T-helper 1 cell treated with Interleukin-12 subunit alpha and Interleukin-12 subunit beta and Interleukin-4 antibody, amounts not matched to agents 30 μg/mL and 1 μg/mL, for 36 hours (primary cell): ENCODE measurements around the gene MPRIP.

Experiments used
- H3K27ac Mint-ChIP-seq: one replicate; pipeline ENCODE4 v1.8.0; 2021; ENCODE audit warnings: mild to moderate bottlenecking, mixed read lengths
- H3K27me3 Mint-ChIP-seq: one replicate; pipeline ENCODE4 v1.8.0; 2021; ENCODE audit warnings: low read depth, mixed read lengths
- H3K36me3 Mint-ChIP-seq: one replicate; pipeline ENCODE4 v1.8.0; 2021; ENCODE audit warnings: low read depth, mixed read lengths
- H3K4me1 Mint-ChIP-seq: one replicate; pipeline ENCODE4 v1.8.0; 2021; ENCODE audit warnings: low read depth, mixed read lengths
- H3K4me3 Mint-ChIP-seq: one replicate; pipeline ENCODE4 v1.8.0; 2021; ENCODE audit warnings: mild to moderate bottlenecking, moderate library complexity, mixed read lengths
- H3K9me3 Mint-ChIP-seq: one replicate; pipeline ENCODE4 v1.8.0; 2021; ENCODE audit warnings: mixed read lengths

MPRIP gene

GRCh38 chr17:17114592-17115225, 72.5 kb downstream of the MPRIP start:
- no peak overlapping the region for H3K4me3 Mint-ChIP-seq
- H3K27me3 Mint-ChIP-seq, result no peaks in the 10 kb centered on the region
- peak overlapping the region; percentile 54 for H3K27ac Mint-ChIP-seq
- peaks cover 48% of the 10 kb centered on the region for H3K4me1 Mint-ChIP-seq
- H3K9me3 Mint-ChIP-seq, result no peaks in the 10 kb centered on the region
- peaks cover 1% of the 10 kb centered on the region for H3K36me3 Mint-ChIP-seq

GRCh38 chr17:17115620-17116019, 73.4 kb downstream of the MPRIP start:
- no peaks in the 10 kb centered on the region for H3K27me3 Mint-ChIP-seq
- H3K4me1 Mint-ChIP-seq, result peaks cover 48% of the 10 kb centered on the region
- peak overlapping the region; percentile 64 for H3K27ac Mint-ChIP-seq

GRCh38 chr17:17116406-17116805, 74.1 kb downstream of the MPRIP start:
- Mint-ChIP-seq H3K36me3 (peaks cover 1% of the 10 kb centered on the region), H3K27ac (no peak overlapping the region), H3K27me3 (no peaks in the 10 kb centered on the region), H3K9me3 (no peaks in the 10 kb centered on the region), H3K4me3 (no peak overlapping the region), H3K4me1 (peaks cover 51% of the 10 kb centered on the region)

More at GRCh38 chr17:17115620-17116019, 73.4 kb downstream of the MPRIP start:
- H3K36me3 Mint-ChIP-seq, result peaks cover 1% of the 10 kb centered on the region
- no peak overlapping the region for H3K4me3 Mint-ChIP-seq
- no peaks in the 10 kb centered on the region for H3K9me3 Mint-ChIP-seq

- Mint-ChIP-seq H3K27me3 (no peaks in the 10 kb centered on the region), H3K4me3 (no peak overlapping the region), H3K9me3 (no peaks in the 10 kb centered on the region), H3K27ac (peak overlapping the region; percentile 31), H3K4me1 (peaks cover 59% of the 10 kb centered on the region), H3K36me3 (peaks cover 1% of the 10 kb centered on the region)
These were observed 75.7 kb downstream of the MPRIP start for GRCh38 chr17:17117923-17118322.

- no peaks in the 10 kb centered on the region for H3K9me3 Mint-ChIP-seq
- peaks cover 1% of the 10 kb centered on the region for H3K36me3 Mint-ChIP-seq
- H3K27ac Mint-ChIP-seq, result peak overlapping the region; percentile 91
- H3K27me3 Mint-ChIP-seq, result no peaks in the 10 kb centered on the region
- peaks cover 57% of the 10 kb centered on the region for H3K4me1 Mint-ChIP-seq
- no peak overlapping the region for H3K4me3 Mint-ChIP-seq
These were observed 76.1 kb downstream of the MPRIP start for GRCh38 chr17:17118399-17118798.

- Mint-ChIP-seq H3K4me3 (peak overlapping the region; percentile 52), H3K4me1 (peaks cover 57% of the 10 kb centered on the region), H3K27me3 (no peaks in the 10 kb centered on the region), H3K36me3 (peaks cover 4% of the 10 kb centered on the region), H3K9me3 (no peaks in the 10 kb centered on the region), H3K27ac (peak overlapping the region; percentile 91)
These were observed 76.8 kb downstream of the MPRIP start for GRCh38 chr17:17119106-17119505.

GRCh38 chr17:17119533-17119932, 77.3 kb downstream of the MPRIP start:
- Mint-ChIP-seq H3K4me3 (peak overlapping the region; percentile 52), H3K27me3 (no peaks in the 10 kb centered on the region), H3K9me3 (no peaks in the 10 kb centered on the region), H3K36me3 (peaks cover 4% of the 10 kb centered on the region), H3K27ac (peak overlapping the region; percentile 91), H3K4me1 (peaks cover 56% of the 10 kb centered on the region)

GRCh38 chr17:17120294-17120693, 78.0 kb downstream of the MPRIP start:
- Mint-ChIP-seq H3K9me3 (no peaks in the 10 kb centered on the region), H3K36me3 (peaks cover 4% of the 10 kb centered on the region), H3K27me3 (no peaks in the 10 kb centered on the region), H3K27ac (peak overlapping the region; percentile 91), H3K4me3 (no peak overlapping the region), H3K4me1 (peaks cover 57% of the 10 kb centered on the region)

GRCh38 chr17:17120701-17121100, 78.4 kb downstream of the MPRIP start:
- Mint-ChIP-seq H3K9me3 (no peaks in the 10 kb centered on the region), H3K27me3 (no peaks in the 10 kb centered on the region), H3K4me3 (no peak overlapping the region), H3K4me1 (peaks cover 57% of the 10 kb centered on the region), H3K27ac (peak overlapping the region; percentile 4), H3K36me3 (peaks cover 4% of the 10 kb centered on the region)

- H3K9me3 Mint-ChIP-seq, result no peaks in the 10 kb centered on the region
- peaks cover 2% of the 10 kb centered on the region for H3K36me3 Mint-ChIP-seq
- H3K4me3 Mint-ChIP-seq, result no peak overlapping the region
- no peaks in the 10 kb centered on the region for H3K27me3 Mint-ChIP-seq
- H3K4me1 Mint-ChIP-seq, result peaks cover 58% of the 10 kb centered on the region
- no peak overlapping the region for H3K27ac Mint-ChIP-seq
These were observed 78.9 kb downstream of the MPRIP start for GRCh38 chr17:17121162-17121561.

- peaks cover 64% of the 10 kb centered on the region for H3K4me1 Mint-ChIP-seq
- H3K27ac Mint-ChIP-seq, result no peak overlapping the region
- H3K4me3 Mint-ChIP-seq, result no peak overlapping the region
- no peaks in the 10 kb centered on the region for H3K27me3 Mint-ChIP-seq
- H3K36me3 Mint-ChIP-seq, result peaks cover 2% of the 10 kb centered on the region
- no peaks in the 10 kb centered on the region for H3K9me3 Mint-ChIP-seq
These were observed 80.7 kb downstream of the MPRIP start for GRCh38 chr17:17122781-17123483.

- Mint-ChIP-seq H3K9me3 (no peaks in the 10 kb centered on the region), H3K4me3 (no peak overlapping the region), H3K36me3 (peaks cover 2% of the 10 kb centered on the region), H3K27me3 (no peaks in the 10 kb centered on the region), H3K27ac (no peak overlapping the region), H3K4me1 (peaks cover 56% of the 10 kb centered on the region)
These were observed 82.1 kb downstream of the MPRIP start for GRCh38 chr17:17124341-17124740.

GRCh38 chr17:17125136-17126084, 83.2 kb downstream of the MPRIP start:
- Mint-ChIP-seq H3K4me1 (peaks cover 46% of the 10 kb centered on the region), H3K9me3 (no peaks in the 10 kb centered on the region), H3K27me3 (no peaks in the 10 kb centered on the region), H3K4me3 (peak overlapping the region; percentile 56), H3K36me3 (peaks cover 2% of the 10 kb centered on the region), H3K27ac (peak overlapping the region; percentile 80)
